ENCODE data around the gene DBN1.

DNA sequence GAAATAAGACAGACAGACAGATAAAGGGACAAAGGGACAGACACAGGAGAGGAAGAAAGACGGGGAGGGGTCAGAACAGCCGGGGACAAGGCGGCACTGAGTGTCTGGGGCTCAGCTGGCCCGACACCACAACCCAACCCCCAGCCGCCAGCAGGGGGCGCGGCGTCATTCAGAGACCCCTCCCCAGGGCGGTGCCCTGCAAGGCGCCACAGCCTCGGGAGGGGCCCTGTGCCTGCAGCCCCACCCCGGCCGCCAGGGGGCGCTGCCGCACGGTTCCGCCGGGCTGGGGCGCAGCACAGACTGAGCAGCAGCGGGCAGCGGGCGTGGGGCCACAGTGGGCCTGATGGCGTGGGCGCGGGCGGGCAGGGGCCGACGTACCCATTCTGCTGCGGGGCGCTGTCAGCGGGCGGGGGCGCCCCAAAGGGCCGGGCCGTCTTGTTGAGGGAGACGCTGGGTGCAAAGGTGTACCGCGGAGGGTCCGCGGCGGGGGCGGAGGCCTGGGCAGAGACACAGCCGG lies 18.1 kb upstream of the DBN1 start:
- TF ChIP-seq, protein P1, sequence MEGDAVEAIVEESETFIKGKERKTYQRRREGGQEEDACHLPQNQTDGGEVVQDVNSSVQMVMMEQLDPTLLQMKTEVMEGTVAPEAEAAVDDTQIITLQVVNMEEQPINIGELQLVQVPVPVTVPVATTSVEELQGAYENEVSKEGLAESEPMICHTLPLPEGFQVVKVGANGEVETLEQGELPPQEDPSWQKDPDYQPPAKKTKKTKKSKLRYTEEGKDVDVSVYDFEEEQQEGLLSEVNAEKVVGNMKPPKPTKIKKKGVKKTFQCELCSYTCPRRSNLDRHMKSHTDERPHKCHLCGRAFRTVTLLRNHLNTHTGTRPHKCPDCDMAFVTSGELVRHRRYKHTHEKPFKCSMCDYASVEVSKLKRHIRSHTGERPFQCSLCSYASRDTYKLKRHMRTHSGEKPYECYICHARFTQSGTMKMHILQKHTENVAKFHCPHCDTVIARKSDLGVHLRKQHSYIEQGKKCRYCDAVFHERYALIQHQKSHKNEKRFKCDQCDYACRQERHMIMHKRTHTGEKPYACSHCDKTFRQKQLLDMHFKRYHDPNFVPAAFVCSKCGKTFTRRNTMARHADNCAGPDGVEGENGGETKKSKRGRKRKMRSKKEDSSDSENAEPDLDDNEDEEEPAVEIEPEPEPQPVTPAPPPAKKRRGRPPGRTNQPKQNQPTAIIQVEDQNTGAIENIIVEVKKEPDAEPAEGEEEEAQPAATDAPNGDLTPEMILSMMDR (IDR thresholded peaks at IDR 0.05), result peak in 4 of 6 experiments; percentile 9 to 47 (median 25)
- no peak for TF ChIP-seq POLR2A (IDR thresholded peaks at IDR 0.05)
